NOMO-1 treated with dmso at 0.1 percent for 144 hours (cell line): ENCODE measurements around the gene LRBA.

Experiments used
- DNase-seq: peaks from one replicate; lab custom pipeline; 2025; ENCODE audit not compliant: unreplicated experiment; lab: John Stamatoyannopoulos, UW

LRBA gene

DNA sequence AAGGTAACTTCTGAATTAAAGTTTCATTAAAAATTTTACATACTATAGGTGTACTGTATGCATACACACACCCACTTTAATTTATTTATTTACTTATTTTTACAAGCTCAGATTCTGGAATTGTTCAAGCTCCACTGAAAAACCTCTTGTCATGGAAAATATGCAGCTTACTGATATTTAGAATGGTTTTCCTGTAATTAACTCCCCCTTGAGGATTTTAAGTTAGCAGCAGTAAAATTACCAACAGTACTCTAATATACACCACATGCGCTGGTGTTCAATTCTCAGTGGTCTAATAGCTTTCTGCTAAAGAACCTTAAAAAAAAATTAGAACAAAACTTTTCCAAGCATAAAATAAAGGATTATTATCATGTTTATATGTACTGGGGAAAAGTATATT, 421.1 kb downstream of the LRBA start:
- DNase-seq = no peak

DNA sequence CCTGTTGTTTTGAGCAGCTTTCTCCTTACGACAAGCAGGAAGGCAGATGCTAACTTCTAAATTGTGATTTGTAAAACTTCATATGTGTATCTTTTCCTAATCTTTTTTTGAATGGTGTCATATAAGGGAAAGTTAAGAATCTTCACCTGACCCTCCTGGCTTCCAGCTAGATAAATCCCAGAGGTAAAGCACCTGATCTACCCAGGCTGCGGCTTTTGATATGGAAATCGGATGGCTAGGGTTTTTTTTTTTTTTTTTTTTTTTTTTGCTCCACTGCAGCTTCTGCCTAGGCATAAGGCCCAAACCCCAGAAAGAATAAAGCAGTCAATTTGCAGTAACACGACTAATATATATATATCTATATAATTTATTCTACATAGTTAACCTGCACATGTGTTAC, 423.2 kb downstream of the LRBA start:
- DNase-seq = no peak

DNA sequence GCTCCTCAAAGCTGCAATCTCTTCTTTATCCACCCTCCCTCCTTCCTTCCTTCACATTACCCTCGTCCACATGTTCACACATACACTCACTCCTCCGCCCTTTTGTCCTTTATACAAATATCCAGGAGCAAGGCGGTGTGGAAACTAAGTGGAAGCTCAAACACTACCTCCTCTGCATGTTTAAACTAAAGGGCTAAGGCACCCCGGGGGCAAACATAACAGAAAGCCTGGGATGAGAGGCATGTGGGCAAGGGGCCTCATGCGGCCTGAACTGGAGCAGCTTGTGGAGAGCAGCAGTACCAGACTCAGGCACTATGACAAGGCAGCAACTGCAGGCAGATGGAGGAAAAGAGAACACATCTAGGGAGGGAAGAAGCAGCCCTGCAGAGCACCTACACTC, 423.7 kb downstream of the LRBA start:
- no peak for DNase-seq

GRCh38 chr4:150590631-150591030, 424.5 kb downstream of the LRBA start:
- no peak for DNase-seq

- no peak for DNase-seq
Measured at GRCh38 chr4:150589157-150589556, 425.9 kb downstream of the LRBA start.

DNA sequence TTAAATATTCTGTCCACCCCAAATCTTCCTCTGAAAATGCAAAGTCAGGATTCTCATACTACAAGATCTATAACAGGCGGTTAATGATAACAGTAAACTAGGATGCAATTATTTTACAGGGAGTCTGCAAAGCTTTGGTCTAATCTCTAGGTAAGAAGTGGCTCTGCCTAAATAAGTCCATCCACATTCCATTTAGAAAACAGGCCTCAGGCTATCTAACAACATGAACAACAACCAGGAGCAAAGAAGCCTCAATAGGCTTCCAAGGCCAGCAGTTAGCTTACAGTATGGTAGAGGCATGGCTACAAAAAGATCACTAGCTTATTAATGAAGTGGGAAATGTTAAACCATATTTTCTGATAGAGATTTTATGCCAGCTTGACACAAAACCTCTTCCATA, 426.8 kb downstream of the LRBA start:
- no peak for DNase-seq

GRCh38 chr4:150586162-150586810, 428.8 kb downstream of the LRBA start:
- DNase-seq = no peak

DNA sequence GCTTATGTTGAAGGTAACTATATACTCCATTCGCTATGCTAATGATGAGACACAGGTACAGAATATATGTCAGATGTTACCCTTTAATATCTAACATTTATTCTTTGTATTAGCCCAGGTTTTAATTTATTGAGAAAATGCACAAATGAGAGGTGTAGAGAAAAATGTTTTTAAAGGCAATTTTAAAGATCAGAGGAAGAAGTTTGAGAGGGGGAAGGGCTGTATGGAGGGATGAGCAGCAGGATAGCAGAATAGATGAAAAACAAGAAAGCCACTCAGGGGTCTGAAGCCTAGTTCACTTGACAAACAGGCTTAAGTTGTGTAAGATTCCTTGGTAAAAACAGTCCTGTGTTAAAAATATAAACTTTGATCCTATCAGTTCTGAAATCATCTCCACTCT, 429.5 kb downstream of the LRBA start:
- no peak for DNase-seq

DNA sequence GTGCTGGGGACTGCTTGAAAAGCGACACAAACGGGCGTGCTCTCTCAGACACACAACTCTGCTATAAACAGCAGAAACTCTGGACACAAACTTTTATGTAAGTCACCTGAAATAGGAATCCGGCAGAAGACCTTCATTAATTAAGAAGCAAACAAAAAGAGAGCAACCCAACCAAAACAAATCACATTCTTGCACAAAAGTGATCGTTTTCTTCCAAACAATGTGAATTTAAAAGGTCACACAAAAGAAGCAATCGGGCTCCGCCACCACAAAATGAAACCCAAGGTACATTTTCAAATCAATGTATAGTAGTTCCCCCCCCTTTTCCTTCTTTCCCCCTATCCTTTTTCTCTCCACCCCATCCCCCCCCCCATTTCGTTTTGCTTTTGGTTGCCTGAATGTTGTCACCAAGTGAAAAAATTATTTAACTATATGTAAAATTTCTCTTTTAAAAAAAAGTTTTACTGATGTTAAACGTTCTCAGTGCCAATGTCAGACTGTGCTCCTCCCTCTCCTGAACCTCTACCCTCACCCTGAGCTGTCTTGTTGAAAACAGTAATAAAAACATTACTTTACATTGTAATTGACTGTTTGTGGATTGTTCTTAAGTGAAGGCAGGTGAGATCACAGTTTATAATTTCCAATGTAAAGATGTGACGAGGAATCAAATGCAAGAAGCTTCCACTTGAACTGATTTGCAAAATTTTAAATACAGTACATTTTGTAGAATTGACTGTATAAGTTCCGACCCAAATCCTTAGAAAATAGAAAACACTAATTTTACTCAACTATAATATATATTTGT, 430.8 kb downstream of the LRBA start:
- DNase-seq = no peak

- no peak for DNase-seq
Measured at GRCh38 chr4:150583287-150584110, 431.6 kb downstream of the LRBA start.

- DNase-seq = no peak
Measured at GRCh38 chr4:150582873-150583286, 432.2 kb downstream of the LRBA start.

DNA sequence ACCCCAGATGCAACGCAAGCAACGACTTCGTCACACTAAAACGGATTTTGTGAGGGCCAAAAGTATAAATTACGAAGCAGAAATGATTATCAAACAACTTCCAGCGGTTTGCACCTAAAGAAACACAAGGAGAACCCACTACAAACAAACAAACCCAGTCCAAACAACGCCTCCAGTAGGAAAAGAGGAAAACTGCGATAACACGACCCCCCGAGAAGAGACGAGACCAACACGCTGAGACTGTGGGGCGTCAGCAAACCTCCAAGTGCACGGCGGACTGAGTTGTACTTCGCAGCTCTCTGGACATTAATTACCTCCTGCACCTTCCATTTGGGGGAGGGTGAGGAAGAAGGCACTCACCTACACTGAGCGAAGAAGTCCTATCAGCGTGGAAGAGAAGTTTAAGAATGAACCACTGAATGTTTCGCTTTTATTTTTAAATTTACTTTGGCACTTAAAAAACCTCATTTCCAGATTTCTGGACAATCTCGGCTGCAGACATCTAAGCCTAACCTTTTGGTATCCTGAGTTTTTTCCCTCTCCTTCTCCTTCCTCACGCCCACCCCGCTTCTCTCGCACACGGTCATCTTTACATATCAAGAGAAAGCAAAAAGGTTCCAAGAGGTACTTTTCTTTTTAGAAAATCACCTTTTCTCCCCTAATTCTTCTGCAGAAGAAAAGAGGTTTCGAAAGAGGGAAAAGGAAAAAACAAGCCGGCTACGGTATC, 432.8 kb downstream of the LRBA start, which contains the start of gene MAB21L2:
Gene MAB21L2, plus strand, starts transcription at position 6 of the 727 bp plus-strand sequence. CDS start 879 bp downstream, outside the sequence.
- DNase-seq = no peak

DNA sequence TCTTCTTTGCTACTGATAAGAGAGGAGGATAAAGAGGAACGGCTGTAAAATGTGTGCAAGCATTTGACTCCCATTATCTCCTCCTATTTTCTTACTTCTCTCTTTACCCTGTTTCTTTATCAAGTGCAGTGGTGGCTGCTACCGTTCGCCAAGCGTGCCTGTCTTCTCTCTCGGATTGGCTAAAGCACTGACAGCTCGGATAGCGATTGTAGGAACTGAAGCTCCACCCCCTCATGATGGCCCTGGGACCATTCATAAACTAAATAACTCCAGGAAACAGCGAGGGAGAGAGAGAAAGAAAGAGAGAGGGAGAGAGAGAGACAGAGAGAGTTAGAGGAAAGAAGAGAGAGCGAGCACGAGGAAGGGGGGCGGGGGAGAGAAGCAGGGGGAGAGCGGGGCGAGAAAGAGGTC, 433.4 kb downstream of the LRBA start:
- DNase-seq = no peak

- DNase-seq = no peak
Measured at GRCh38 chr4:150581056-150581605, 434.0 kb downstream of the LRBA start.

- no peak for DNase-seq
Measured at GRCh38 chr4:150580306-150580705, 434.8 kb downstream of the LRBA start.

DNA sequence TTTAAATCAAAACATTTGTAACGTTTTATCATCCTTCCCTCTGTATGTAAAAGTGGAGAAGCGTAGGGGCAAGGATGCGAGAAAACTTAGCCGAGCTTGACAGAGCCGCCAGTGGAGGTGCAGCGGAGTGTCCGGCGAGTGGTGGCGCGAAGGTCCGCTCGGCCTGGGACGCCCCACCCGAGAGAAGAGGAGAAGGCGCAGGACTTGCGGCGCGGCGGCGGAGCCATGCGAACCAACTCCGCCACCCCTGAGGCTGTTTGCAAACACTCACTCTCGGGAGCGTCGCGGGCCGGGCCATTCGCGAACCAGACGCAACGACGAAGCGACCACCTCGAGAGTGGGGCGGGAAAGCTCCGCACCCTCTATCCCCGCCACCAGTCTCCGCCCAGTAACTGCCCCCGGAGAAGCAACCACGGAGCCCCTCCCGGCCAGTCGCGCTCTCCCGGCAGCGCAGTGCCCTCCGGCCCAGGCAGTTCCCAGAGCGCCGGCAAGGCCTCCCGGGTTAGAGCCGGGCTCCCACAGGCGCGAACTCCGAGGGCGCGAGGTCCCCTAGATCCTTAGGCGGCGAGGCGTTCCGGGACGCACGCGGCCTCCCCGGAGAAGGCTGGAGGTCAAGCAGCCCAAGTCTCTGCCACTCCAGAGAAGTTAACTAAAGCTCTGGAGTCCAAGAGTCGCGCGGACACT, 435.4 kb downstream of the LRBA start:
- DNase-seq = no peak

DNA sequence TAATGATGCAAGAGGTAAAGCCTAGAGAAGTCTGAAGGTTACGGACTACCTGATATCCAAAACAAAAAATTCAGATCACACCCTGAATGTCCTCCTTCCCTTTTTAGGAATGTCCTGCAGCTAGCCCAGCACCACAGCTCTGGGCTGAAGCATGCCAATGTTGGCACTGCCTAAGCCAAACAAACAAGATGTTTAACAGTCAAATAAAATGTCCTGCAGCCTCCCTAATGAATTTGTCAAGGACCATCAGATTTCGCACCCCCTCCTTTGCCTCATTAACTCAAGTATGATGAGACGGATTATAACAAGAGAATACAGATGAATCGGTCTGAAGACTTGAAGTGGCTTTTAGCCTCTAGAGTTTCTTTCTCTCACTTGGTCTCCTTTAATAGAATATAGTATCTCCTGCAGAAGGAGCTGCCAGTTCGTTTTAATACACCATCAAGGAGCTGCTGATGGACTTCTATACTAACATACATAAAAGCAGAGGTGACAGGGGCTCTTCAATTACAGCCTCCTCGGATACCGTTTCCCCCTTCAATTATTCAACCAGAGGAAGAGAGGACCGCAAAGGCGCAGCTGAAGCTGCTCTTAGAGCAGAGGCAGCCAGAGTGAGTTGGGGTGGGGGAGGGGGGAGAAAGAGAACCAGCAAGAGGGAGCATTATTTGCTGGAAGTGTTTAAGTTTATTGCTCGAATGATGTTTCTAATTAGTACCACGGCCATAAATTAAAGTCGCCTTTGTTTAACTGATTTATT, 436.2 kb downstream of the LRBA start:
- DNase-seq = no peak

DNA sequence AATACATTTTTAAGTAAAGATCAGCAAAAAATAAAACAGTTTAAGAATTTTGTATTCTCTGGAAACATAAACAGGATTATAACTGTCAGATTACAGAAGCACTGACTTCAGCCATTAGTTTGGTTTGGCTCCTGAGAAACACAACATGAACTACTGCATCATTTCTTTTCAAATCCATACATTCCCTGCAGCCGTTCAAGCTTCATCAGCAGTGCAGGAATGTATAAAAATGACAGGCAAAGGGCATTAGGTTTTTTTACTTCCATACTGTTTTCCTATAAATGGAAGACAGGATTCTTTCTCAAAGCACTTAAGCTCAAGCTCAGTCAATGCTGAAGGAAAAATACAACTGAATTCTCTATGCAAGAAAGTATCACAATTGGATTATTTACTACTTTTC, 437.3 kb downstream of the LRBA start:
- no peak for DNase-seq

DNA sequence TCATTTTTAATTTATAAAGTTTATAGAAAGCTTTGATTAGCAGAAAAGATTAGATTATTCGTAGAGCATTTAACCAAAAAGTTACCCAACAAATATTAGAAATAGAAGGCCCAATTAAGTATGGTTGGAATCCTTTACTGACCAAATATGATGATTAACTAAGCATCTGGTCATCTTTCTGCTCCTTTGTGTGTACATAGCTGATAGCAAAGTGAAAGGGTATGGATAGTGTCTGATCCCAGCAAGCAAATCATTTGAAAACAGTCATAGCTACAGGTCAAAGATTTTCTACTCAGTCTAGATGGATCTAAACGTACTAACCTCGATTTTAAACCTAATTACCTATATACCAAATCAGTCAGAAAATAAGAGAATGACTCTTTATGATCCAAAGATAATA, 440.4 kb downstream of the LRBA start:
- no peak for DNase-seq
